Measurements from ENCODE around the gene STPG1.

Gene STPG1

DNA sequence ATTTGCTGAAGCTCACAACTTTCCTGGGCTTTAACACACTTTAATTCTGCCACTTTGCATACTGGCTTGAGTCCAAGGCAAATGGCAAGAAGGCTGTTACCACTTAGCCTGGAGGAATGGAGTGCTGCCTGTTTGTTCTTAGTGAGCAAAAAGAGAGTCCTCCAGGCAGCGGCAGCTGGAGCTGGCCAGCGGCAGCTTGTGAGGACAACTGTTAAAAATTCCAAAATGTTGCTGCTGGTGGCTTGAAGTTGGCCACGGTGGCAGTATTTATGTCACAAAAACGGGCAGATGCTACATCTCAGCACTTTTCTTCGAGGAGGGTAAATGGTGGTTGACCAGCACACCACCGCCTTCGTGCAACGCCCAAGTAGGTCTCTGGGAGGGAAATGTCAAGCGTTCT is 27.3 kb downstream of the STPG1 start:
- H3K27me3 ChIP-seq (ENCODE audit: low read length) = no peaks in the 10 kb centered on the region
- no peak overlapping the region for H3K27ac ChIP-seq (ENCODE audit: low read depth, low read length)
- H3K79me2 ChIP-seq (ENCODE audit: insufficient read depth, low read length) = no peaks in the 10 kb centered on the region
- no peaks in the 10 kb centered on the region for H3F3A ChIP-seq (ENCODE audit: insufficient read depth)
- H3K9me3 ChIP-seq (ENCODE audit: insufficient read depth, low read length) = no peaks in the 10 kb centered on the region
- H3K4me2 ChIP-seq (ENCODE audit: low read depth, low read length, poor library complexity, severe bottlenecking) = no peak overlapping the region
- H4K20me1 ChIP-seq (ENCODE audit: low read depth, low read length) = no peaks in the 10 kb centered on the region
- no peak overlapping the region for H3K9ac ChIP-seq (ENCODE audit: low read length)
- TF ChIP-seq EZH2phosphoT487 (conservative IDR thresholded peaks at IDR 0.05; ENCODE audit: low read length) = no peak
- TF ChIP-seq, protein P1, sequence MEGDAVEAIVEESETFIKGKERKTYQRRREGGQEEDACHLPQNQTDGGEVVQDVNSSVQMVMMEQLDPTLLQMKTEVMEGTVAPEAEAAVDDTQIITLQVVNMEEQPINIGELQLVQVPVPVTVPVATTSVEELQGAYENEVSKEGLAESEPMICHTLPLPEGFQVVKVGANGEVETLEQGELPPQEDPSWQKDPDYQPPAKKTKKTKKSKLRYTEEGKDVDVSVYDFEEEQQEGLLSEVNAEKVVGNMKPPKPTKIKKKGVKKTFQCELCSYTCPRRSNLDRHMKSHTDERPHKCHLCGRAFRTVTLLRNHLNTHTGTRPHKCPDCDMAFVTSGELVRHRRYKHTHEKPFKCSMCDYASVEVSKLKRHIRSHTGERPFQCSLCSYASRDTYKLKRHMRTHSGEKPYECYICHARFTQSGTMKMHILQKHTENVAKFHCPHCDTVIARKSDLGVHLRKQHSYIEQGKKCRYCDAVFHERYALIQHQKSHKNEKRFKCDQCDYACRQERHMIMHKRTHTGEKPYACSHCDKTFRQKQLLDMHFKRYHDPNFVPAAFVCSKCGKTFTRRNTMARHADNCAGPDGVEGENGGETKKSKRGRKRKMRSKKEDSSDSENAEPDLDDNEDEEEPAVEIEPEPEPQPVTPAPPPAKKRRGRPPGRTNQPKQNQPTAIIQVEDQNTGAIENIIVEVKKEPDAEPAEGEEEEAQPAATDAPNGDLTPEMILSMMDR (IDR thresholded peaks at IDR 0.05; ENCODE audit: insufficient read depth, low read length, poor library complexity, severe bottlenecking) = no peak
- H3K36me3 ChIP-seq (ENCODE audit: low read length) = no peaks in the 10 kb centered on the region
- H2AFZ ChIP-seq (ENCODE audit: low read depth, low read length, severe bottlenecking) = no peak overlapping the region
- no peaks in the 10 kb centered on the region for H3K9me2 ChIP-seq (replicated peaks; ENCODE audit: insufficient read depth, low read length)
- H3K4me3 ChIP-seq (ENCODE audit: insufficient read depth, low read length, poor library complexity, severe bottlenecking) = no peak overlapping the region

DNA sequence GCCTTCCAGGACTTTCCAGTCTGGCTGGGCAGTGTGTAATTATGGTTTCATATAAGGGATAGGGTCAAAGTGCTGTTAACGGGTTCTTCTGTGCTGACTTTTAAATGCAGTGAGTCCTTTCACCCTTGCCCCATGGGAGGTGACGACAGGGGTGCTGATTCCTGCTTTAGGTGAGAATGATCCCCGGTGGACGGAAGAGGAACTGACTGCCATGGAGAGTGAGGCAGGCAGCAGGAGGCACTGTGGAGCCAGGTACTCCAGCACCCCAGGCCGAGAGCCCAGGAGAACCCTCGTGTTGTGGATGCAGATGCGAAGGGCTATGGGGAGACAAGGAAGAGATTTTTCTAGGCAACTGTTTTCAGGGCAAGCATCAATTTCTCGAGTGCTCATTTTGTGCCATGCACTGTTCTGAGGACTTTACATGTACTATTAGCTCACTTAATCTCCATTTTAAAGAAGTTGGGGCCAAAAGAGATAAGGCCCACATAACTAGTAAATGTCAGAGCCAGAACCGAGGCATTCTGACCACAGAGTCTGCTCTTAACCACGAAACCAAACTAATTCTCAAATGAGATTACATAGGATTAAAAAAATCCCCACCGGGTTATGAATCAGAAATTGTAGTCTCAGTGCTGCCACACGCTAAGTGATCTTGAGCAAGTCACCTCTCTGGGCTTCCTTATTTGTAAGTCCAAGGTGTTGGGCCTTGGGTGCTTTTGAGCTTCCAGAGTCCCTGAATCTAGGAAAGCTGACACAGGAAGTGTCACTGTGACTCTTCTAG is 28.2 kb downstream of the STPG1 start:
- no peaks in the 10 kb centered on the region for H3K79me2 ChIP-seq (ENCODE audit: insufficient read depth, low read length)
- no peaks in the 10 kb centered on the region for H3F3A ChIP-seq (ENCODE audit: insufficient read depth)
- H4K20me1 ChIP-seq (ENCODE audit: low read depth, low read length) = no peaks in the 10 kb centered on the region
- no peak for TF ChIP-seq EZH2phosphoT487 (conservative IDR thresholded peaks at IDR 0.05; ENCODE audit: low read length)
- TF ChIP-seq, protein P1 (IDR thresholded peaks at IDR 0.05; ENCODE audit: insufficient read depth, low read length, poor library complexity, severe bottlenecking) = peak; percentile 52
- H3K9ac ChIP-seq (ENCODE audit: low read length) = no peak overlapping the region
- no peak overlapping the region for H2AFZ ChIP-seq (ENCODE audit: low read depth, low read length, severe bottlenecking)
- no peak overlapping the region for H3K4me2 ChIP-seq (ENCODE audit: low read depth, low read length, poor library complexity, severe bottlenecking)
- no peak overlapping the region for H3K27ac ChIP-seq (ENCODE audit: low read depth, low read length)
- no peaks in the 10 kb centered on the region for H3K27me3 ChIP-seq (ENCODE audit: low read length)
- H3K9me2 ChIP-seq (replicated peaks; ENCODE audit: insufficient read depth, low read length) = no peaks in the 10 kb centered on the region
- H3K4me3 ChIP-seq (ENCODE audit: insufficient read depth, low read length, poor library complexity, severe bottlenecking) = no peak overlapping the region
- no peaks in the 10 kb centered on the region for H3K36me3 ChIP-seq (ENCODE audit: low read length)
- no peaks in the 10 kb centered on the region for H3K9me3 ChIP-seq (ENCODE audit: insufficient read depth, low read length)

DNA sequence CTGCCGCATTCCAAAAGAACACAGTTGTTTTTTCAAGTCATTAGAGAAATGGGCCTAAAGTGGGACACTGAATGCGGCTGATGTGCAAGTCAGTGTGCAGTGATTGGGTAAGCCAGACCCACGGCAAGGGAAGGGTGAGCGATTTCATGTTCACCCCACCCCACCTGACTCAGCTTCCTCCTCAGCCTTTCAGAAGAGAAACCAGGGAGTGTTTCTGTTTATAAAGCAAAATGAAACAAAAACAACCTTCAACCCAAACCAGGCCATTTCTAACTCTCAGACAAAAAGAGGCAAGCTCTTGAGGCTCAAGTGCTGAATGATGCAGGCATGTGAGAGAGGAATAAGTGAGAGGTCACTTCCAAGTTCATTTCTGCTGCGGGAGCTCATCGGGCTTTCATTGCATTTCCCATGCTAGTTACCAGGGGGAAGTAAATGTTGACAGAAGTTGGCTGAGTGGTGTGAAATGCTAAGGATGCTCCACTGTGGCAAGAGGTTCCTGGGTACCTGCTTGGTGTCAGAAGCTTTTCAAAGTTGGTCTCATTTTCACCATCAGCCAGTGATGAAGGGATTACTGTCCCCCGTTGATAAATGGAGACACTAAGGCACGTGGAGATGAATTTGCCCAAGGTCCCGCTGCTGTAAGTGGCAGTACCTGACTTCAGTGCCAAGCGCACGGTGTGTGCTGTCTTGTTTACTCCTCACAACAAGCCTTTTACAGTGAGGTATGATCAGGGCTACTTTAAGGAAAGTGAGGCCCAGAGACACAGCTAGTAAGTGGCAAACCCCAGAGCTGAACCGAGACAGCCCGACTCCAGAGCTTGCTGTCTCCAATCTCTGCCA is 29.1 kb downstream of the STPG1 start:
- Histone ChIP-seq H2AFZ (ENCODE audit: low read depth, low read length, severe bottlenecking) (no peak overlapping the region), H3F3A (ENCODE audit: insufficient read depth) (no peaks in the 10 kb centered on the region), H4K20me1 (ENCODE audit: low read depth, low read length) (no peaks in the 10 kb centered on the region), H3K36me3 (ENCODE audit: low read length) (no peaks in the 10 kb centered on the region), H3K9ac (ENCODE audit: low read length) (no peak overlapping the region), H3K9me2 (replicated peaks; ENCODE audit: insufficient read depth, low read length) (no peaks in the 10 kb centered on the region), H3K4me2 (ENCODE audit: low read depth, low read length, poor library complexity, severe bottlenecking) (no peak overlapping the region), H3K79me2 (ENCODE audit: insufficient read depth, low read length) (no peaks in the 10 kb centered on the region), H3K9me3 (ENCODE audit: insufficient read depth, low read length) (no peaks in the 10 kb centered on the region), H3K27me3 (ENCODE audit: low read length) (no peaks in the 10 kb centered on the region), H3K27ac (ENCODE audit: low read depth, low read length) (no peak overlapping the region), H3K4me3 (ENCODE audit: insufficient read depth, low read length, poor library complexity, severe bottlenecking) (no peak overlapping the region)
- no peak for TF ChIP-seq EZH2phosphoT487 (conservative IDR thresholded peaks at IDR 0.05; ENCODE audit: low read length)
- TF ChIP-seq, protein P1 (IDR thresholded peaks at IDR 0.05; ENCODE audit: insufficient read depth, low read length, poor library complexity, severe bottlenecking) = no peak

Data from SU-DHL-6 (cell line).